Progenitor cell of endocrine pancreas (in vitro differentiated cells): ENCODE data around the gene PSMC1. TPM values are rescaled to one million over a fixed set of nuclear protein-coding genes. Genes with fewer than 3 reads are reported as not detected.

Experiments used
- DNase-seq: peaks from one replicate; pipeline ENCODE4 v3.0.0; 2021; ENCODE audit warnings: low spot score; ENCODE audit not compliant: unreplicated experiment
- H3K27ac Mint-ChIP-seq: 2 replicates; pipeline ENCODE4 v1.8.0; 2021; ENCODE audit warnings: mild to moderate bottlenecking, moderate library complexity, mixed read lengths
- H3K27me3 Mint-ChIP-seq: 2 replicates; pipeline ENCODE4 v1.8.0; 2021; ENCODE audit warnings: mixed read lengths
- H3K36me3 Mint-ChIP-seq: 2 replicates; pipeline ENCODE4 v1.8.0; 2022; ENCODE audit warnings: mixed read lengths; ENCODE audit not compliant: insufficient read depth
- H3K4me1 Mint-ChIP-seq: 2 replicates; pipeline ENCODE4 v1.8.0; 2021; ENCODE audit warnings: low read depth, mixed read lengths
- H3K4me3 Mint-ChIP-seq: 2 replicates; pipeline ENCODE4 v1.8.0; 2021; ENCODE audit warnings: low read depth, mild to moderate bottlenecking, moderate library complexity, mixed read lengths
- H3K9me3 Mint-ChIP-seq: 2 replicates; pipeline ENCODE4 v1.8.0; 2021; ENCODE audit warnings: low read depth, mixed read lengths
- CTCF ChIP-seq: fragments of 200-600 bp; sonication (generic); IDR thresholded peaks from one replicate; pipeline ENCODE4 v1.5.0; 2021; ENCODE audit warnings: antibody characterized with exemption, mild to moderate bottlenecking; ENCODE audit not compliant: unreplicated experiment
- total RNA-seq: library from RNA; stranded (reverse); gene quantifications from 2 replicates; pipeline ENCODE4 v1.2.1, GENCODE V29; 2021

Gene PSMC1
- total RNA-seq, 1 donor from 2014 or later: 96.8 TPM

- H3K4me1 Mint-ChIP-seq: no peaks in the 10 kb centered on the region
- H3K27ac Mint-ChIP-seq: no peak overlapping the region
- H3K27me3 Mint-ChIP-seq: no peaks in the 10 kb centered on the region
- no peak for TF ChIP-seq CTCF
- H3K36me3 Mint-ChIP-seq: peaks cover 25% of the 10 kb centered on the region
- no peak for DNase-seq
- H3K9me3 Mint-ChIP-seq: no peaks in the 10 kb centered on the region
- H3K4me3 Mint-ChIP-seq: no peak overlapping the region
Measured at GRCh38 chr14:90293766-90294730, 37.7 kb downstream of the PSMC1 start.

GRCh38 chr14:90294872-90295271, 38.5 kb downstream of the PSMC1 start:
- DNase-seq: no peak
- Mint-ChIP-seq H3K27me3 (no peaks in the 10 kb centered on the region), H3K36me3 (peaks cover 28% of the 10 kb centered on the region), H3K9me3 (no peaks in the 10 kb centered on the region), H3K4me3 (no peak overlapping the region), H3K27ac (no peak overlapping the region), H3K4me1 (no peaks in the 10 kb centered on the region)
- TF ChIP-seq CTCF: no peak

GRCh38 chr14:90295870-90296516, 39.6 kb downstream of the PSMC1 start:
- Mint-ChIP-seq H3K4me3 (no peak overlapping the region), H3K9me3 (no peaks in the 10 kb centered on the region), H3K36me3 (peaks cover 28% of the 10 kb centered on the region), H3K4me1 (no peaks in the 10 kb centered on the region), H3K27ac (no peak overlapping the region), H3K27me3 (no peaks in the 10 kb centered on the region)
- no peak for TF ChIP-seq CTCF
- DNase-seq: no peak

GRCh38 chr14:90296641-90297040, 40.3 kb downstream of the PSMC1 start:
- DNase-seq: no peak
- no peaks in the 10 kb centered on the region for H3K27me3 Mint-ChIP-seq
- H3K27ac Mint-ChIP-seq: no peak overlapping the region
- peaks cover 2% of the 10 kb centered on the region for H3K4me1 Mint-ChIP-seq
- H3K36me3 Mint-ChIP-seq: peaks cover 29% of the 10 kb centered on the region
- TF ChIP-seq CTCF: no peak
- no peak overlapping the region for H3K4me3 Mint-ChIP-seq
- no peaks in the 10 kb centered on the region for H3K9me3 Mint-ChIP-seq

GRCh38 chr14:90297876-90298629, 41.7 kb downstream of the PSMC1 start:
- Mint-ChIP-seq H3K4me3 (no peak overlapping the region), H3K27ac (no peak overlapping the region), H3K27me3 (no peaks in the 10 kb centered on the region), H3K36me3 (peaks cover 26% of the 10 kb centered on the region), H3K4me1 (peaks cover 14% of the 10 kb centered on the region), H3K9me3 (no peaks in the 10 kb centered on the region)
- no peak for TF ChIP-seq CTCF
- no peak for DNase-seq
